NT2/D1 (cell line): Measurements from ENCODE around the gene METTL25.

Experiments
- SUZ12 ChIP-seq: IDR thresholded peaks from 2 replicates; pipeline ENCODE4 v1.6.1; 2011; ENCODE audit not compliant: insufficient read length, insufficient read depth; ENCODE audit errors: extremely low read depth
- YY1 ChIP-seq: IDR thresholded peaks from 2 replicates; pipeline ENCODE4 v1.6.1; 2011; ENCODE audit not compliant: insufficient read length, insufficient read depth
- ZNF274 ChIP-seq: IDR thresholded peaks from 2 replicates; pipeline ENCODE4 v1.6.1; 2011; ENCODE audit warnings: mild to moderate bottlenecking, low read depth, low read length

DNA sequence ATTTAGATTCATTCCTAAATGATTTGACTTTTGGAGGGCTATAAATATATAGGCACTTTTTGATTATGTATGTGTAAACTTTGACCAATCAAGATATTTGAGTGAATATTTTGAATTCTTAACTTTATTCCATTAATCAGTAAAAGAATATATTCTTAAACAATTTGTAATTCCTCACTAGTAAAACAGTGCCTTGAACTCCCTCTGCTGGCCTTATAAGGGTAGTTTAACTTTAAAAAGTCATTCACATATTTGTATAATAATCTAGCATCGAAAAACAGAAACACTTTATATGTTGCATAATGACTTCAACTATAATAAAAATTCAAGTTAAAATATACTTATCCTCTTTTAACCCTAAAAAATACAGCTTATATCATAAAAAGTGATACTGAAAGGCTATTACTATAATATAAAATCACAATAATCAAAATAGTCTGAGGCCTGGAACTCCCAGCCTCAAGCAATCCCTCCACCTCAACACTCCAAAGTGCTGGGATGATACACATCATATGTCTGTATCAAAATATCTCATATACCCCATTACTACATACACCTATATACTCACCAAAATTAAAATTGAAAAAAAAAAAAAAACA, 31.3 kb upstream of the METTL25 start:
- TF ChIP-seq SUZ12 (no peak), YY1 (no peak), ZNF274 (no peak)
